ENCODE data around the gene APOL3.
"Not testable (repeated sequence)": the region's sequence is repeated elsewhere in the genome, so short reads cannot be mapped to it uniquely, and the experiment has no call there.

Gene APOL3

DNA sequence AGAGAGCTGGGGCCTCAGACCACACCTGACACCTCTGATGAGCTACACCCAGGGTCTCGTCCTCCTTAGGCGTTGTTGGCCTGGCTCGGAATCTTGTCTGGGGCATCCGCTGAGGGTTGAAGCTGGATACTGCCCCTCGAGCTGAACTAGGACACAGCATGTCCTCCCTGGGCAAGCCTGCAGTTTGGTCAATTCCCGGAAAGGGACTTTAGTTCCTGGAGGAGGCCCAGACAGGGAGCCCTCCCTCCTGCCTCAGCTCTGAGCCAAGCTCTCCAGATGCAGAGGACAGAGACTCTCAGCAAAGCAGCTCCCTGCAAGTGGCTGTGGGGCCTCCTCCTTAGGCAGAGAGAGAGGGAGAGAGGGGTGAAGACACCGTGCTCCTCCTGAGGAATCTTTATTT, 4.9 kb downstream of the APOL3 start:
- POLR2A ChIA-PET = interaction anchor here (0.6 to 0.7 kb wide), 3 partner anchors 19 to 765 kb away, joined by 3 to 4 read pairs (median 3); no protein-coding TSS in a partner anchor
- H3K4me3 ChIP-seq (ENCODE audit: low read depth, low read length) = no peak overlapping the region
- TF ChIP-seq CTCF (IDR thresholded peaks at IDR 0.05; ENCODE audit: insufficient read depth, low read length, missing control alignments) = no peak
- DNase-seq (ENCODE audit: low read depth, low spot score) = no peak
- CTCF ChIA-PET = interaction anchor here (1.2 to 11.6 kb wide), 5 partner anchors 8 to 331 kb away, joined by 3 to 125 read pairs (median 5); no protein-coding TSS in a partner anchor

- CTCF ChIA-PET = interaction anchor here (1.2 to 11.6 kb wide), 3 partner anchors 10 to 26 kb away, joined by 3 to 125 read pairs (median 5); no protein-coding TSS in a partner anchor
- DNase-seq (ENCODE audit: low read depth, low spot score) = no peak
- POLR2A ChIA-PET = no interaction called here
- no peak overlapping the region for H3K4me3 ChIP-seq (ENCODE audit: low read depth, low read length)
- TF ChIP-seq CTCF (IDR thresholded peaks at IDR 0.05; ENCODE audit: insufficient read depth, low read length, missing control alignments) = no peak
Measured at GRCh38 chr22:36154423-36154945, 6.1 kb downstream of the APOL3 start.

DNA sequence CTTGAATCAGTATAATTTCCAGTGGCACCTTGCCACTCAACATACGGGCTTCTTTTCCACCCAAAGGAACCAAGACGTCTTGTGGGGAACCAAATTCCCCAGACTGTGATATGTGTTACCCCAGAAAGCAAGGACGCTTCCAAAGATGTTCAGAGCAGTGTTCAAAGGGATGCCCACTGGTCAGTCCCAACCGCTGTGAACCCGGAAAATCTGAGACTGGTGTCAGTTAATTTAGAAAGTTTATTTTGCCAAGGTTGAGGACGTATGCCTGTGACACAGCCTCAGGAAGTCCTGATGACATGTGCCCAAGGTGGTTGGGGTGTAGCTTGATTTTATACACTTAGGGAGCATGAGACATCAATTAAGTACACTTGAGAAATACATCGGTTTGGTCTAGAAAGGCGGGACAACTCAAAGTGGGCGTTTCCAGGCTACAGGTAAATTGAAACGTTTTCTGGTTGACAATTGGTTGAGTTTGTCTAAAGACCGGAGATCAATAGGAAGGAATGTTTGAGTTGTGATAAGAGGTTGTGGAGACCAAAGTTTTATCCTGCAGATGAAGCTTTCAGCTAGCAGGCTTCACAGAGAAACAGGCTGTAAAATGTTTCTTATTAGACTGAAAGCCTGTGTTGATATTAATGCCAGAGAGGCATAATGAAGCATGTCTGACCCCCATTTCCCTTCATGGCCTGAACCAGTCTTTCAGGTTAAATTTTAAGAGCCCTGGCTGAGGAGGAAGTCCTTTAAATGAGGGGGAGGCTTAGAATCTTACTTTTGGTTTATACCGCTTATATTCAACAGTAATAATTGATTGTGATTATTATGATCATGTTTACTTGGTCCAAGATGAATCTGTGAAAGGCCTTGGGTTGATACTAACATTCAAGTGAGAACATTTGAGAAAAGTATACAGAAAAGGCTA, 6.8 kb downstream of the APOL3 start:
- ChIA-PET POLR2A (no interaction called here), CTCF (interaction anchor here (1.2 to 2.8 kb wide), 6 partner anchors 9 to 333 kb away, joined by 3 to 10 read pairs (median 4); partner anchors contain the start of gene APOL2)
- TF ChIP-seq CTCF (IDR thresholded peaks at IDR 0.05; ENCODE audit: insufficient read depth, low read length, missing control alignments) = no peak
- DNase-seq (ENCODE audit: low read depth, low spot score) = no peak
- no peak overlapping the region for H3K4me3 ChIP-seq (ENCODE audit: low read depth, low read length)

- CTCF ChIA-PET = interaction anchor here (1.2 to 2.8 kb wide), 10 partner anchors 8 to 333 kb away, joined by 3 to 19 read pairs (median 5); partner anchors contain the start of gene APOL2
Measured at GRCh38 chr22:36152821-36153220, 7.7 kb downstream of the APOL3 start.

DNA sequence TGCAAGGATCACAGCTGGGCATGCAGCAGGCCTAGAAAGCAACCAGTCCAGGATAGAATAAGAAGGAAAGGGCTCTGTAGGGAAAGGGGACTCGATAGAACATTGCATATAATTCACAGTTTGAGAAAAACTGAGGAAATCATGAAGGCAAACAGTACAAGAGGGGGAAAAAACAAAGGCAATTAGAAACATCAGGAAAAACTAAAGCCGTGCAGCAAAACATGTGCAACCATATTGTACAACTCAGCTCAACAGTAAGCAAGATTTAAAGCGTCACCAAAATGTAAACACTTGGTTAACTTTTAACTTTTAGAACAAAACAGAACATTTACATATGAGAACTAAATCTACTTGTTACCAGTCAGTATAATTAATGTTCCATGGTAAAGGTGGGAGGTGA, 8.5 kb downstream of the APOL3 start:
- no peak for TF ChIP-seq CTCF (IDR thresholded peaks at IDR 0.05; ENCODE audit: insufficient read depth, low read length, missing control alignments)
- no peak for DNase-seq (ENCODE audit: low read depth, low spot score)
- ChIA-PET POLR2A (no interaction called here), CTCF (interaction anchor here (0.8 to 2.8 kb wide), 10 partner anchors 9 to 334 kb away, joined by 3 to 19 read pairs (median 4); no protein-coding TSS in a partner anchor)
- no peak overlapping the region for H3K4me3 ChIP-seq (ENCODE audit: low read depth, low read length)

More at GRCh38 chr22:36152821-36153220, 7.7 kb downstream of the APOL3 start:
- H3K4me3 ChIP-seq (ENCODE audit: low read depth, low read length); DNase-seq (ENCODE audit: low read depth, low spot score); POLR2A ChIA-PET: not testable (repeated sequence)

DNA sequence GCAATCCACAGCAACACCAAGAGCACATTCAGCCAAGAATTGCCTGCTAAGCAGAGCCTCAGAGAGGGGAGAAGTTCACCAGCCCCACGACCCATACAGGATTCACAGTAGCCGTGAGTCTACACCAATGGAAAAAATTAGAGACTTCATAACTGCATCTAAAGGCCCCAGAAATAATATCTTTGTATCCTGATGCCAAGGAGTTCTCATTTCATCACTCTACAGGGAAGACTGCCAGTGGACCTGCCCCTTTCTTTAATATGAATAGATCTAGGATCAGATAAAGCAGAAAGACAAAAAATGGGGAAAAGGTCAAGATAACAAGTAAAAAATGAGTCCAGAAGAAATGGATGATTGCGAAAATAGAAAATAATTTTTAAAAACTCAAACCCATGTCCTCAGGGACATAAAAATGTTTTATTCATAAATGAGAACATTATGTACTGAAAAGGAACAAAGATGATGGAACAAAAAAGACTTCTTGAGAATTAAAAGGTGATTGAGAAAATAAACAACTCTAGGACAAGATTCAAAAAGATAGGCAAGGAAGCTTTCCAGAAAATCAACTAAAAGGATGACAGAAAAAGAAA, 9.5 kb downstream of the APOL3 start:
- no peak overlapping the region for H3K4me3 ChIP-seq (ENCODE audit: low read depth, low read length)
- POLR2A ChIA-PET = no interaction called here

More for the DNA sequence above, 9.5 kb downstream of the APOL3 start:
- DNase-seq (ENCODE audit: low read depth, low spot score) = no peak
- CTCF ChIA-PET = interaction anchor here (0.8 to 2.8 kb wide), 8 partner anchors 8 to 335 kb away, joined by 3 to 19 read pairs (median 4); no protein-coding TSS in a partner anchor
- no peak for TF ChIP-seq CTCF (IDR thresholded peaks at IDR 0.05; ENCODE audit: insufficient read depth, low read length, missing control alignments)

All from AG04449 (cell line).